Measurements from ENCODE around the gene ASGR2.

Gene ASGR2

DNA sequence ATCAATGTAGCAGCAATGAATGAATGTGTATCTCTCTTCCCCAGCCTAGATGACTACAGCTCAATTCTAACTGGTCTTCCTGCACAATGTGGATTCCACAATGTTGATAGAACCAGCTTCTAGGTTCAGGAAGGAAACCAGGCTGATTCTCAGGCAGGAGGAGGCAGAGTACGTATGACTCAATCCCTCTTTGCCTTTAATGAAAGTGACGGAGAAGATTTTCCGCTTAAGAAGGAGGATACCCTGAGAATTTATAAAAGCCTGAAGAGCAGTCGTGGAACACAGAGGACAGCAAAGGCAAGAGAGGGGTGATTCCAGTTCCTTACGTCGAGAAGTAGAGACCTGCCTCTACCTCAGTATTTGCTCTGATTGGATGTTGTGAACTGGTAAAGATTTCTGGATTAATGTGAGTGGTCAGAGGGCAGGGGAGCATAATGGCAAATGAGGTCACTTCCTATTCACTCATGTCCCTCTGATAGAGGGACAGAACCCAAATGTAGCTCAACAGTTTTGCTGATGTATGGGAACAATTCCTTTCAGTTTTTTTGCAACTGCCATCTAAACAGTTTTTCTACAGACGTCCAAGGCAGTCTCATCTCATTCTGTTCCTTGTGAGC lies 55.7 kb downstream of the ASGR2 start:
- peak; percentile 39 to 68 (median 49) for DNase-seq

DNA sequence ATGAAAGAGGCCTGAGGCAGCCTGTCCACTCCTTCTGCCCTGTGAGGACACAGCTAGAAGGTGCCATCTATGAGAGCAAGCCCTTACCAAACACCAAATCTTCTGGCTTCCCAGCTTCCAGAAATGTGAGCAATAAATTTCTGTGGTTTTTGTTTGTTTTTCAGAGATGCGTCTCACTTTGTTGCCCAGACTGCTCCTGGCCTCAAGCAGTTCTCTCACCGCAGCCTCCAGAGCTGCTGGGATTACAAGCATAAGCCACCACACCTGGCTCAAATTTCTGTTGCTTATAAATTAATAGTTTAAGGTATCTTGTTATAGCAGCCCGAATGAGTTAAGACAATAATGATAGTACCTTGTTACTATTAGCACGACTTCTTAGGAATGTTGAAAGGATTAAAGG lies 58.2 kb downstream of the ASGR2 start:
- no peak for DNase-seq

Data from suppressor macrophage treated with lipopolysaccharide for 1 hour (primary cell).